NCI-H526 treated with DMSO at 0.1 percent for 48 hours (cell line): ENCODE data around the gene MTA3.
A peak's percentile ranks its signal among the peaks of the same experiment; 100 is the strongest.
"Not testable (repeated sequence)": the region's sequence is repeated elsewhere in the genome, so short reads cannot be mapped to it uniquely, and the experiment has no call there.

Experiments used
- DNase-seq: peaks from one replicate; lab custom pipeline; 2025; lab: John Stamatoyannopoulos, UW

Gene MTA3

DNA sequence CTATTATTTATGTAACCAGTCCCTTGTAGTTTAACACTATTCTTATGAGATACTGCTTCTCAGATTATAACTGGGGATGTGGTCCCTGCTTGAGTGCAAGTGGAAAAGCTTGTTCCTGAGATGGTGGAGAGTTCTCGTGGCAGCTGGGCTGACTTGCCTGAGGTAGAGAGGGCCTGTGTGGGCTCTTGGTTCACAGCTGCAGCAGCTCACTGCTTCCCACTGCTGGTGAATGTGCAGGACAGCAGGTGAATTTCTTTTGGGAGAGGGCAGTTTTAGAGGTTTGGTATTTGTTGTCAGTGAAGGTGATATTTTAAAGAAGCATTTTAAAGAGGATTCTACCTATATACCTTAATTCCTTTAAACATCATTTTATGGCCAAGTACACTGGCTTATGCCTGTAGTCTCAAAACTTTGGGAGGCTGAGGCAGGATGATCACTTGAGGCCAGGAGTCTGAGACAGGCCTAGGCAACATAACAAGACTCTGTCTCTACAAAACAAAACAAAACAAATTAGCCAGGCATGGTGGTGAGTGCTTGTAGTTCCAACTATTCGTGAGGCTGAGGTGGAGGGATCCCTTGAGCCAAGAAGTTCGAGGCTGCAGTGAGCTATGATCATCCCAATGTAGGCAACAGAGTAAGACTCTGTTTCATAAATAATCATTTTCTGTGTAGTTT, 94.8 kb downstream of the MTA3 start:
- peak; percentile 48 for DNase-seq

DNA sequence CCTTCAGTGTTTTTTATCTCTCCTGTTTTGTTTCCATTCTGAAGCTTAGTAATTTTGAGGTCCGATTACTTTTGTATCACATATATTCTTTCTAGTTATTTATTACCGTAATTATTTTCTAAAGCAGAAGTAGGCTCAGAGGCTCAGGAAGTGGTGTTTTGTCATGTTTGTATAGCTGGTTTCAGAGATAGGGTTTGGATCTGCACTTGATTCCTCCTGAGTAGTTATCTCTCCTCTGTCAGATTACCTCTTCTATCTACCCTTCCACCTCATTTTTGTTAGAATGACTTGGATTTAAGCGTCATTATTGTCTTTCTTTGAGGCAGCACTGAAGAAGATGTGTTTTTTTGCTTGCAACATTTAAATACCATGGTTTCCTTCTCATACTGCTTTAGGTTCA, 95.4 kb downstream of the MTA3 start:
- no peak for DNase-seq

DNA sequence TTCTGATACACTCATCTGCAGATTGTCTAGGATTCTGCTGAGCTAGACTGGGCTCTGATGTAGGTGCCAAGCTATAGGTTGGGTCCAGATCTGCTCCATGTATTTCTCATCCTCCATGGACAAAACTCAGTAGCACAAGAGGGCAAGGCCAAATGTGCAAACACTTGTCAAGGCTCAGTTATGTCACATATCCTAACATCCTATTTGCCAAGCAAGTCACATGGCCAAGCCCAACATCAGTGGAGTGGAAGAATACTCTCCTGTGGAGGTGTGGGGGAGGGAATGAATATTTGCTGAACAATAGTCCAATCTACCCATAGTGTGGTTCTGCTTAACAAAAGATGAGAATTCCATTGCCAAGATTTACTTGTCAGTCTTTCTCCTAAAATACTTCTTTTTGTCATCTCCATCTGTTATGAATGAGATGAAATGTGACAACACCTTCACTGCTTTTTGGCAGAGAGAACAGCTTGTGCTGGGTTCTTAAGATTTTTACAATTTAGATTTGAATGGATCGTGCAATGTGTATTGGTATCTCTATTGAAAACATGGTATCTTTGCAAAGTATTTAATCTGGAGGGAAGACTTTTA, 105.7 kb downstream of the MTA3 start:
- no peak for DNase-seq

DNA sequence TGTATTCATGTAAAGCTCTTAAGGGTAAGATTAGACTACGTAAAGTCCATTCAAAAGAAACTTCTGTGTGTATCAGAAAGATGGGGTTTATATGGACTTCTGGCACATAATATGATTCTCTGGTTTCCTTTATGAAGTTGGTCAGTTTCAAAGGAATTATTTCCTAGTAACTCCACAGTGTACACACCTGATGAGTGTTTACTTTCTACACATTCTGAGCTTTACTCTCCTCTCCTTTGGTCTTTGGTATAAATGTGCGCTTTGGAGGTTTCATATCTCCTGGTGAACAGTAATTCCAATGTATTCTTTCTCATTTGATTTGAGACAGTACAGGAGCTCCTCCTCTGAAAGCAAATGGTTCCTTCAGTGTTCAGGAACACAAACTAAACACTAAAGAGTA, 107.4 kb downstream of the MTA3 start:
- DNase-seq = no peak

DNA sequence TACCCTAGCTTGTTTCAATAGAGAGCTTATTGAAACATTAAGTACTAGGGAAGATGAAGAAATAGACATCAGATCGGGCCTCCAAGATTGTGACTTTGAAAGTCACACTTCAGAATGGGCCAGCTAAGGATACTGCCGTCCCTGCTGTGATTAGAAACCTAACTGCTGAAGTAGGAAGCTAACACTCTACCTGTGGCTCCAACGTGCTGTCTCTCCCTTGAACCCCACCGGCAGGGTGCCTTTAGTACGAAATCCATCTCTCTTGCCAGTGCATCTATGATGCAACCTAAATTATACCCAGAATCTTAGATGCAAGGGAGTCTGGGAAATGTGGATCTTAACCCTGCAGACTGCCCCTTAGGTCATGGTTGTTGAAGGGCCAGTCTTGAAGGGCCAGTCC, 116.9 kb downstream of the MTA3 start:
- no peak for DNase-seq

DNA sequence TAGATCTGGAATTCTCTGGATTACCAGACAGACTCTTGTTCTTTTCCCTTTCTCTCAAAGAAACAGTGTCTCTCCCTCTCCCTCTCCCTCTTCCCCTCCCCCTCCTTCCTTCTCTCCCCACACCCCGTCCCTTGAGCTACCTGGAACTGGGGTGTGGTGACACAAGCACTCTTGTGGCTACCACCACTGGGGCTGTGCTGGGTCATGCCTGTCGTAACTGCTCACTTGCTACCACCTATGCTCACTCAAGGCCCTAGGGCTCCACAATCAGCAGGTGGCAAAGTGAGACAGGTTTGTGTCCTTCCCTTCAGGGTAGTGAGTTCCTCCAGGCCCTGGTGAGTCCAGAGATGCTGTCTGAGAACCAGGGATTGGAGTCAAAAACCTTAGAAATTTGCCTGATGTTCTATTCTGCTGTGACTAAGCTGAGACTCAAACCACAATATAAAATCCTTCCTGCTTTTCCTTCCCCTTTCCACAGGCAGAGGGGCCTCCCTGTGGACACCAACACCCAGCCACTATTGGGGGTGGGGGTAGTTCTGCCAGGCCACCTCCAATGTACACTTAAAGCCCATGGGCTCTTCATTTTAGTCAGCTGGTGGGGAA, 124.7 kb downstream of the MTA3 start:
- DNase-seq = no peak

DNA sequence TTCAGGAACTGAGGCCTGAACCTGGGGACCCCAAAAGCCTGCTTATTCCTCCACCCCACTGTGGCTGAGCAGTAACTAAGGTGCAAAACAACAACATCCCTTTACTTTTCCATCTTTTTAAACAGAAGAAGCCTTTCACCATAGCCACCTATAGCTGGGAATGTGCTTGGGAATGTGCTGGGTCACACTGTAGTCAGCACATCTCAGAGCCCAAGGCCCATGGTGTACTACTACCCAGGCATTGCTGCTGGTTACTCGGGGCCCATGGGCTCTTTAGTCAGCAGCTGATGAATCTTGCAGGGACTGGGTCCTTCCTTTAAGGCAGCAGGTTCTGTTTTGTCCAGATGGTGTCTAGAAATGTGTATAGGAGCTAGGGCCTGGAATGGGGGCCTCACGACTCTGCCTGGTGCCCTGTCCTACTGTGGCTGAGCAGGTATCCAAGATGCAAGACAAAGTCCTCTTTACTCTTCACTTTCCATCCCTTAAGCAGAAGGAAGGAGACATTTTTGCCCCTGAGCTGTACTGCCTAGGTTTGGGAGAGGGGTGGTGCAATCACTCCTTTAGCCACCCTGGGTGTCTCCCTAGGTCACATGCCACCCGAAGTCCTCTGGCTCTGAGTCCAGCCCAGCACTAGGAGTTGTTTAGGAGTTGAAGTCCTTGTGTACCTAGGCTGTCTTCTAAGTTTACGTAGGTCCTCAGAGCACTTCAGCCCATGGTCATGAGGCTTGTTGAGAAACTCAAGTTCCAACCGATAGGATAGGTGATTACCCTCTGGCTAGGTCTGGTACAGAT, 125.5 kb downstream of the MTA3 start:
- DNase-seq = no peak

DNA sequence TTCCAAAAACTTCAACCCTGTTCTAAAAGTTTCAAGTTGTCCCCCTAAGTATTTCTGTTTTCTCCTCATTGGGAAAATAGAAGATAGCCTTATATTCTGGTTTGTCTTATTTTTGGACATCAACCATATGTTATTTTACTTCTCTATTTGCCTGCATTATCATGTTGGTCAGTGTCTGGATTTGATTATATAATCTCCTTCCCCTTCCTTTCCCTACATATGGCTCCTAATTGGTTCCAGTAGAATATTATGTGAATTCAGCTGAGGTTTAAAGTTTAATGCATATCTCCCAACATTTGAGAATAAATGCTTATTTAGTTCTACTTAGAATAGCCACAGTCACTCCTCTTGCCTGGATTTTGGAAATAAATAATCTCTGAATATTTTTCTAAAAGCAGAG, 128.6 kb downstream of the MTA3 start:
- no peak for DNase-seq

DNA sequence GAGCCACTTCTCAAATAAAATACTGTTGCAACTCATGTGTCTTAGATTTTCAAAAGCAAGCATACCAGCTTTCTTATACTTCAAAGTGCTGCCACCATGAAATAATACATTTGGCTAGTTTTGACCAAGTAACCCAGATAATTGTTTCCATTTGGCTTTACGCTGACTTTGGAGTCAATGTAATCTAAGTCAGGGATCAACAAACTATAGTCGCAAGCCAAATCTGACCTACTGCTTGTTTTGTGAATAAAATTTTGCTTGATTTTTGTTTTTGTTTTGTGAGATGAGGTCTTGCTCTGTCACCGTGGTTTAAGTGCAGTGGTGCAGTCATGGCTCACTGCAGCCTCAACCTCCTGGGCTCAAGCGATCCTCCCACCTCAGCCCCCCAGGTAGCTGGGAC, 130.5 kb downstream of the MTA3 start:
- no peak for DNase-seq

DNA sequence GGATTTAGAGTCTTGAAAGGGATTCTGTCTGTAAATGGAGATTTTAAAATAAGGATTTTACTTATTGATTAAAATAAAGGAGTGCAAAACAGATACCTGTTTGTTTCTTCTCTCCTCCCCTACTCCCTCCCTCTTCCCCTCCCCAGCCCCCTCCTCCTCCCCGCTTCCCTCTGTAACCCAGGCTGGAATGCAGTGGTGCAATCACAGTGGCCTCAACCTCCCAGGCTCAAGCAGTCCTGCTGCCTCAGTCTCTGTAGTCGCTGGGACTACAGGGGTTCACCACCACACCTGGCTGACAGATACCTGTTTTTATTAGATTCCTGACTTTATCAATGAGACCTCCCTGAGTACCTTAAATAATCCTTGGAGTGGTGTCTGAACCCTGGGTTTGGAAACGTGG, 138.4 kb downstream of the MTA3 start:
- DNase-seq = no peak

DNA sequence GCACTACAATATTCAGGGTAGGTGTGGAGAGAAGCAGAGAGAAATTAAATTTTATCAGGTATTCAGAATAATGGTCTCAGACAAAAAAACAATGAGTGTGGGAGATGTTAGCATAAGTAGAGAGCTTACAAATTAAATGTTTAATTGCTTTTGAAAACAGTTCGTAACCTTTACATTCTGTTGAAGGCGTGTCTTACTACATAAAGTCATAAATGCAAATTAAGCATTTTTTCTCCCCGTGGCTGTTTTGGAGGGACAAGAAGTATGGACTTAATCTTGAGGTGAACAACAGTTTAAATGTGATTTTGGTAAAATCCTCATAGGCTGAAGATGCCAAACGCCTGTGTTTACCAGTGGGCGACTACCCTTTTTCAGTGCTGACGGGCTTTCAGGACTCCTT, 139.7 kb downstream of the MTA3 start:
- DNase-seq = no peak

DNA sequence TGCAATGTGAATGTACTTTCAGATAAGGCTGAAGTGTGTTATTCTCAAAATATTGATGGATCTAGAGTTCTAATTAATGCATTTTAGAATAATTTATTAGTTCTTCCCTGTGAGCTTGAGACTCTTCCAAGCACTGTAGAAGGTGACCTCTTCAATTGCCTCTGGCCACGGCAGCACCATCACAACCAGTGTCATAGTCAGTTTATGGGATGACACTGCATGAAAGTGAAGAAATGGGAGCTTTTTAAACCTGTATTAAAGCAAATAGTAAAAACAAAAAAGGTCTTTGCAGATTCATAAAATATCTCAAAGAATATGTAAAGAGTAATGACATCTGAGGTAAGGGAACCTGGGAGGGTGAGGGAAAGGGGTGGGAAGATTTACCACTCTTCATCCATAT, 143.5 kb downstream of the MTA3 start:
- no peak for DNase-seq

DNA sequence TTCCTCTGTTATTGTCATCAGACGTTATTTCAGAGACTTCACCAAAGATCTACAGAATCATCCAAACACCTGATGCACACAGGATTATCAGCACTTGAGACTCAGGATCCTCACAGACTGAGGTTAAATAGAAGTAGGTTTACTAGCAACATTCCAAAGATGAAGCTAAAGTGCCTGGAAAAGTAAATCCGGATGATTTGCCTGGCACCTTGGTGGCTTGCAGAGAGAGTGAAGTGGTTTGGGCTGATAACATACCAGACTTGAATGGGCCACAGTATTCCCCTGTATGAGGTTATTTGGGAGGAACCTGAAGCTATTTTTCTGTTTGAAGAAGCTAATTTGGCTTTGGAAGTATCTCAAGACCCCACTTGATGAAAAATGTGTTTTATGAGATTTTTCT, 144.5 kb downstream of the MTA3 start:
- DNase-seq = no peak

DNA sequence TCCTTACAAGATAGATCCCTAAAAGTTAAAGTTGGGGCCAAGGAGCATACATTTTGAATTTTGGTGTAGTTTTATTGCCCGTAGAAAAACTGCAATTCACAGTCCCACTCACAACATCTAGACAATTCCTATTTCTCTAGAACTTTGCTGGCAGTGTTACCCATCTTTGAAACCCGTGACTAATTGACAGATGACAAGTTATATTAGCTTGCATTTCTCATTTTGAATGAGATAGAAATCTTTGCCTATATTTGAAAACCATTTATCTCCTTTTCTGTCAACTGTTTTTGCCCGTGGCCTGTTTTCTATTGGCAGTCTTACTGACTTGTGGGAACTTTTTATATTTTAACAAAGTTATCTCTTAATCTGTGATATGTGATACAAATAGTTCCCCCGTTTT, 145.5 kb downstream of the MTA3 start:
- no peak for DNase-seq

DNA sequence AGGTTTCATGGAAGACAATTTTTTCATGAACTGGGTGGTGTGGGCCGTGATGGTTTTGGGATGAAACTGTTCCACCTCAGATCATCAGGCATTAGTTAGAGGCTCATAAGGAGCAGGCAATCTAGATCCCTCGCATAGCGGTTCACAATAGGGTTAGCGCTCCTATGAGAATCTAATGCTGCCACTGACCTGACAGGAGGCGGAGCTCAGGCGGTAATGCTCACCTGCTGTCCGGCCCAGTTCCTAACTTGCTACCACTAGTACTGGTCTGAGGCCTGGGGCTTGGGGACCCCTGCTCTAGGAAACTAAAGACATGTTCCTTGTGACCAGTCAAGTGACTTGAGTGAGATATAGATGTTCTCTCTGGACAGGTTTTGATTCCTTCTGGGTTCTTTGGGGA, 146.3 kb downstream of the MTA3 start:
- no peak for DNase-seq

DNA sequence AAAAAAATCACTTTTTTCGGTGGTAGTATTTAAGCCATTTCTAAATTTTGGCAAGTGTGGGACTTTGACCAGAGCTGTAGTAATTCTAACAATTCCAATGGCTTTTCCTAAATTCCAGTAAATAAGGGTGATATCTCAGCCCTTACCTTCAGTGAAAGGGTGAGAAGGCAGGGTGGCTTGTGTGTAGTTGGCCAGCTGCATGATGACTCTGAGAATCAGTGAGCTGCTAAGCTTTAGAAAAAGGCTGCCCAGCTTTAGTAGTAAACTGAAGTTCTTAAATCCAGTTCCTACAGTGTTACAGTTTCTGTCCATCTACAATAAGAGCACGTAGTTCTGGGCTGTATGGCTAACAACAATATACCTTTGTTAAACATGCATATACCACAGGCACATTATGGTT, 153.5 kb downstream of the MTA3 start:
- DNase-seq = no peak

DNA sequence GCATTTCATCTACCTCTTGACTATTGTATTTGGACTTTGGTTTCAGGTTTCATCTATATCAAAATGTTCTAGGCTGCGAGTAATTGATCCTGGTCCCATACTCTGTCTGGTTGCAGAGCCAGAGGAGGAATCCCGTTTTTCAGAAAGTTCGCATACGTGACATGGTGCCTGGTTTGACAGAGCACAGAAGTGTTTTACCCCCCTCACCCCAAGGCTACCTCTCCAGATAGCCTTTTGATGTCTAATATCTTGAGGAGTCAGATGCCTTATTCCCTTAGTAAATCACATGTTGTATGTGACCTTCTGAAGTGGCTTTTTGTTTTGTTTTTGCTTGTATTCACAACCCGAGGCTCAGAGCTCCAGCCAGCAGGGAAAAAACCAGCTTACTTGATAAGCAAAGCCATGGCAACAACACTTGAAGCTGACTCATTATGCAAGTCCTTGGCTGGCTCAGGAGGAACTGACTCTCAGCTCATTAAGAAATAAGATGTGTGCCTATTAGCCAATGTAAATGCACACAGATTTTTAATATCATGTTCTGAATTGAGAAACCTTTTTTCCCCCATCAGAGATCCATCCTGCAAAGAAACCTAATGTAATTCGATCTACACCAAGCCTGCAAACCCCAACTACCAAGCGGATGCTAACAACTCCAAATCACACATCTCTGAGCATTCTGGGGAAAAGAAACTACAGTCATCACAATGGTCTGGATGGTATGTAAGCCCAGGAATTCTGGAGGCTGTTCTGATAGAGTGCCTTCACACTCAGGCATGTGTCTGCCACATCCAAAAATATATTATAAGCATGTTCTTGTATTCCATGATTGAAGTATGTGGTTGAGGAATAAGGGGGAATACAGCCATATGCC, 154.1 kb downstream of the MTA3 start:
- no peak for DNase-seq

DNA sequence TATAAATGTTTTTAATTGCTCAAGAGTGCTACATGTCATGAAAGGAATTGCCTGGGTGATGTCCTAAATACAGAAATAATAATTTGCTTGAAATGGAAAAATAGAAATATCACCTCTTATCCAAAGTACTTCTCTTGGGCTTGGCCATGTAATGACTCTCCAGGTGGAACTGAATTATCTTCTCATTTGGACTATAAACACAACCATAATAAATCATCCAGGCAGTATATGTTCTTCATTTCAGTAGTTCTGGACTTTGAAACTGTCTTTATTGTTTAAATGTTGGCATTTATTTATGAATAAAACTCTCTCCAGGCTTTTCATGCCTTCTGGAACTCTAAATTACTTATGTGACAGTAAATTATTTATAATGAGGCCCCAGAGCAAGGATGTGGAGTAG, 155.0 kb downstream of the MTA3 start:
- DNase-seq = no peak

DNA sequence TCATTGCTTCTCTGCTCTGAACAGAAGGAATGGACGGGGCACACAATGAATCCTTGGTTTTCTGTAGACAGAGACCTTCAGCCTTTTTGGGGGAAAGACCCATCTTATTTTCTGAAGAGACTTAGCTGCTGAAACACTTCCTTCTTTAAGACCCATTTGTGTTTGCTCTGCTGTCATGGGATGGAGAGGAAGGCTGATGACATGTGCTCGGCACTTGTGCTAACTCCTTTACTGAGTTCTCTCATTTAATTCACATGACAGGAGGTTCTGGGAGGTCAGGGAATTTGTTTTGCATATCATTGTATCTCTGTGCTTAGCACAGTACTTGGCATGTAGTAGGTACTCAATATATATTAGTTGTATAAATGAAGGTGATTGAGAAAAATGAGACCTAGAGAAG, 156.5 kb downstream of the MTA3 start:
- no peak for DNase-seq

DNA sequence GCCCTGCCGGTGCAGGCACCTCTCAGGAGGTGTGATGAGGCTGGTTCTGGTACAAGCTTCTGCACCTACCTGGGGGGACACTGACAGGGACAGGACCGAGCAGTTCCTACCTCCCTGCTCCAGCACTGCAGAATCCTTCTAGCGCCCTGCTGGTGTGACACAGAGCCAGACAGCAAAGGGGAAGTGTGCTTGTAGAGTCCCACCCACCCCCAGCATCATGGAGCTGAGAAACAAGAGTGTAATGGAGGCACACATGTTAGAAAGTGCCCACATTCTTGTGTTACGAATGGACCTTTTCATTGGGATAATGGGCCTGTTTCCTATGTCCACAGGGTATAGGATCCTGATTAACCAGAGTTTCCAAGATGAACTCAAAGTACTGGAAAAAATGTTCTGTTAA, 157.2 kb downstream of the MTA3 start:
- DNase-seq = no peak

DNA sequence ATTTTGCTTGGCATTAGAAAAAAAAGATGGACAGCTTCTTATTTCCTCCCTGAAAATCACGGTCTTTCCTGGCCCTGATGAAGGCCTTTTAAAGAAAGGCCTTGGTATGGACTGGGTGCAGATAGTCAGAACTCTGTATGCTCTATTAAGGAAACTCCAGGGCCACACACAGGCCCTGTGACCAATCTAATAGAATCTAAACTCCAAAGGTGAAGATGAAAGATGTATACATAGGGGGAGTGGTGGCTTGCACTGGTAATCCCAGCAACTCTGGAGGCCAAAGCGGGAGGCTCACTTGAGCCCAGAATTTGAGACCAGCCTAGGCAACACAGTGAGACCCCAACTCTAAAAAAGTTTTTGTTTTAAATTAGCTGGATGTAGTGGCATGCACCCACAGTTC, 158.2 kb downstream of the MTA3 start:
- no peak for DNase-seq

DNA sequence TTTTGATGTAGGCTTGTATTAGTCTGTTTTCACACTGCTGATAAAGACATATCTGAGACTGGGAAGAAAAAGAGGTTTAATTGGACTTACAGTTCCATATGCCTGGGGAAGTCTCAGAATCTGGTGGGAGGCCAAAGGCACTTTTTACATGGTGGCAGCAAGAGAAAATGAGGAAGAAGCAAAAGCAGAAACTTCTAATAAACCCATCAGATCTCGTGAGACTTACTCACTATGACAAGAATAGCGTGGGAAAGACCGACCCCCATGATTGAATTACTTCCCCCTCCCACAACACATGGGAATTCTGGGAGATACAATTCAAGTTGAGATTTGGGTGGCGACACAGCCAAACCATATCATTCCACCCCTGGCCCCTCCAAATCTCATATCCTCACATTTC, 162.9 kb downstream of the MTA3 start:
- not testable (repeated sequence) for DNase-seq
